ENCODE results near the gene CELSR1. TPM values are rescaled to one million over a fixed set of nuclear protein-coding genes. Genes with fewer than 3 reads are reported as not detected.

The CELSR1 gene
- total RNA-seq, 1 donor from 2014 or later: 27.9 TPM

DNA sequence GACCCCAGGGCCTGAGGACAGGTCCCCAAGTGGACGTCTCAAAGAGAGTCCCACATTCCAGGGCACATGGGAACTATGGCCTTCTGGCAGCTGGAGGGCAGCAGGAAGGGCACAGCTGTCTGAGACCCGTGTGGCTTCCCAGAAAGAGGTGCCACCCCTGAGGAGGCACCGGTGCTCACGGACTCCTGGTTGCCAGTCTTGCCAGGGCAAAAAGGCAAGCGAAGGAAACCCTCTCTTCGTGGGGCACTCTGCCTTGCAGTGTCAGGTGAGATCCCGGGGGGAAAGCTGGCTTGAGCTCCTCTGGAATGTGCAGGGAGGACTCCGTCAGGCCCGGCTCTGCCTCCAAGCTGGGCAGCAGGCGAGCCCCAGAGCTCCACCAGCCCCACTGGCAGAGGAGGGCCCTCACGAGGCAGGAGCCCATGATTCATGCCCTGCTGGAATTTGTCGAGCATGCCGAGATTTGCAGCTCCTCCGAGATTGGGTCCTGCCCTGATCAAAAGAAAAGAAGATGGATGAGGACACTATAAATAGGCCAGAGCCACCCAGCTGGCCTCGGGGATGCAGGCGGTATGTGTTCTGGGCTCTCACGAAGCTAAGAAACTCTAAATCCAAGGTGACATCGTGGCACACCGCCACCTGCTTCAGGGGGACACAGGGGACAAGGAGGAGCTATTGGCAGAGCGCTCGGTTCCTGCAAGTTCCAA lies 9.9 kb upstream of the CELSR1 start:
- no peaks in the 10 kb centered on the region for H3K27me3 Mint-ChIP-seq (ENCODE audit: low read depth)
- peak overlapping the region; percentile 36 for H3K4me3 Mint-ChIP-seq (ENCODE audit: unreplicated experiment)
- TF ChIP-seq, protein P1, sequence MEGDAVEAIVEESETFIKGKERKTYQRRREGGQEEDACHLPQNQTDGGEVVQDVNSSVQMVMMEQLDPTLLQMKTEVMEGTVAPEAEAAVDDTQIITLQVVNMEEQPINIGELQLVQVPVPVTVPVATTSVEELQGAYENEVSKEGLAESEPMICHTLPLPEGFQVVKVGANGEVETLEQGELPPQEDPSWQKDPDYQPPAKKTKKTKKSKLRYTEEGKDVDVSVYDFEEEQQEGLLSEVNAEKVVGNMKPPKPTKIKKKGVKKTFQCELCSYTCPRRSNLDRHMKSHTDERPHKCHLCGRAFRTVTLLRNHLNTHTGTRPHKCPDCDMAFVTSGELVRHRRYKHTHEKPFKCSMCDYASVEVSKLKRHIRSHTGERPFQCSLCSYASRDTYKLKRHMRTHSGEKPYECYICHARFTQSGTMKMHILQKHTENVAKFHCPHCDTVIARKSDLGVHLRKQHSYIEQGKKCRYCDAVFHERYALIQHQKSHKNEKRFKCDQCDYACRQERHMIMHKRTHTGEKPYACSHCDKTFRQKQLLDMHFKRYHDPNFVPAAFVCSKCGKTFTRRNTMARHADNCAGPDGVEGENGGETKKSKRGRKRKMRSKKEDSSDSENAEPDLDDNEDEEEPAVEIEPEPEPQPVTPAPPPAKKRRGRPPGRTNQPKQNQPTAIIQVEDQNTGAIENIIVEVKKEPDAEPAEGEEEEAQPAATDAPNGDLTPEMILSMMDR (IDR thresholded peaks at IDR 0.05): no peak
- DNase-seq (ENCODE audit: low spot score): peak; percentile 93
- peaks cover under 1% of the 10 kb centered on the region for H3K9me3 Mint-ChIP-seq (ENCODE audit: low read depth)
- H3K4me1 Mint-ChIP-seq (ENCODE audit: low read depth): peaks cover 55% of the 10 kb centered on the region
- peak overlapping the region; percentile 99 for H3K27ac Mint-ChIP-seq (ENCODE audit: unreplicated experiment)
- H3K36me3 Mint-ChIP-seq (ENCODE audit: low read depth): peaks cover under 1% of the 10 kb centered on the region

DNA sequence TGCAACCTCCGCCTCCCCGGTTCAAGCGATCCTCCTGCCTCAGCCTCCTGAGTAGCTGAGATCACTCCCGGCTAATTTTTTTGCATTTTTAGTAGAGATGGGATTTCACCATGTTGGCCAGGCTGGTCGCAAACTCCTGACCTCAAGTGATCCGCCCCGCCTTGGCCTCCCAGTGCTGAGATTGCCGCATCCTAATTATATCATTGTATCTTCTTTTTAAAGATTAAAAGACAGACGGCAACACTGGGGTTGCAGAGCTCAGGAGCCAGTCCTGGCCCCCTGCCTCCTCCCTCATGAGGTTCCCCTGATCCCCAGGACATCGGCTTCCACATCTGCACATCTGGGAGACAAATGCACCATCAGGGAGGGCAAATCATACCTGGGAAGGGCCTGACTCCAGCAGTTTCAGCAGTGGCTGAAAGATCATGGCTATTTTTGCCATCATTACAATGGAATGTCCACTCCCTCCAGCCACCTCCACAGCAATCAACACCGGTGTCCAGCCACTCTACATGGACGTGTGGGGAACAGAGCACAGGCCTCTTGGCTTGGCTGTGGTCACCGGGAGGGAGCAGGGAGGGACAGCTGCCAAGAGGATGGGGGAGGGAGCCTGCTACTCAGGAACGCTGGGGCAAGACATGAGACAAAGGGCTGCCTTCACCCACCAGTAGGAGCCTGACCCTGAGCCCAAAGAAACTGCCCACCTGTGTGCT lies 9.2 kb upstream of the CELSR1 start:
- peak overlapping the region; percentile 31 for H3K4me3 Mint-ChIP-seq (ENCODE audit: unreplicated experiment)
- H3K4me1 Mint-ChIP-seq (ENCODE audit: low read depth): peaks cover 62% of the 10 kb centered on the region
- H3K27me3 Mint-ChIP-seq (ENCODE audit: low read depth): no peaks in the 10 kb centered on the region
- no peaks in the 10 kb centered on the region for H3K9me3 Mint-ChIP-seq (ENCODE audit: low read depth)
- peak; percentile 26 for DNase-seq (ENCODE audit: low spot score)
- no peaks in the 10 kb centered on the region for H3K36me3 Mint-ChIP-seq (ENCODE audit: low read depth)
- TF ChIP-seq, protein P1 (IDR thresholded peaks at IDR 0.05): no peak
- peak overlapping the region; percentile 99 for H3K27ac Mint-ChIP-seq (ENCODE audit: unreplicated experiment)

- peak overlapping the region; percentile 80 for H3K27ac Mint-ChIP-seq (ENCODE audit: unreplicated experiment)
- no peaks in the 10 kb centered on the region for H3K27me3 Mint-ChIP-seq (ENCODE audit: low read depth)
- TF ChIP-seq, protein P1 (IDR thresholded peaks at IDR 0.05): no peak
- peaks cover 70% of the 10 kb centered on the region for H3K4me1 Mint-ChIP-seq (ENCODE audit: low read depth)
- H3K4me3 Mint-ChIP-seq (ENCODE audit: unreplicated experiment): no peak overlapping the region
- H3K36me3 Mint-ChIP-seq (ENCODE audit: low read depth): no peaks in the 10 kb centered on the region
- peak; percentile 27 for DNase-seq (ENCODE audit: low spot score)
- H3K9me3 Mint-ChIP-seq (ENCODE audit: low read depth): no peaks in the 10 kb centered on the region
These were observed 7.8 kb upstream of the CELSR1 start for GRCh38 chr22:46545086-46545792.

DNA sequence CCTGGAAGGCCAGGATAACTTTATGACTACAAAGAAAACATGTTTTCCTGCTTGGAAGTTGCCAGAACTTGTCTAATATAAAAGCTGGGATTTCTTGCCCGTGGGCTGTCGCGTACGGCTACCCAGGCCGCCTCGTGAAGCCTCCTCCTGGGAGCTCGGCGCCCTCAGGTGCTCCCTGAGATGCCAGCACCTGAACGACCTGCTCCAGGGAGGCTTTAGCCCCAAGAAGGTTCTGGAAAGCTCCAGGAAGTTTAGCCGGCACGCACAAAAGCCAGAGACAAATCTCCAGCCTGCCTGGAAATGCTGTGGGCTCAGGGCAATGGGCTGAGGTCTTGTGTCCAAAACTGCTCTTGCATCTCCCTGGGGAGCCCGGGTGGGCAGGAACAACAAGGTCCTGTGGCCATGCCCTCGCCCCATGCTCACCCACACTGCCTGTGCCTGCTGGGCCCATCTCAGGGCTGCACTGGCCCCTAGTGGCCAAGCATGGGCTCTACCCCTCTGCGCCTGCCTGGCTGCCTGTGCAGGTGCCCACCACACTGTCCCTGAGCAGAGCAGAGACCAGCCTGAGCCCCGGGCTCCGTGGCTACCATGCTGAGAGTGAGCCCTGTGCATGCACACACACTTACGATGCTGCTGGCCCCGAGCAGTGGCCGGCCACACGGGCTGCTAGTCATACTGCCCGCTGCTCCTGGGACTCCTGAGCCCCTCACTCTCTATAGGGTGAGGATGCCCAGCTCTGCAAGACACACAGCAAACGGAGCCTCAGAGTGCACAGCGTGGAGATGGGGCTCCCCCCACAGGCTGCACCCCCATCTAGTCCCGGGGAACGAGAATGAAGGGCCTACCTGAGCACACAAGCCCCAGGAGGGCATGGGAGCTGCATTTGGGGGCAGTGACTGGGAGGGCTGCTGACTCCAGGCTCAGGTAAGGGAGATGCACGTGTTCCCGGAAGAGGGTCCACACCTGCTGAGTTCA lies 4.9 kb upstream of the CELSR1 start:
- peak overlapping the region; percentile 57 for H3K27ac Mint-ChIP-seq (ENCODE audit: unreplicated experiment)
- TF ChIP-seq, protein P1 (IDR thresholded peaks at IDR 0.05): peak; percentile 97
- H3K4me3 Mint-ChIP-seq (ENCODE audit: unreplicated experiment): no peak overlapping the region
- no peaks in the 10 kb centered on the region for H3K9me3 Mint-ChIP-seq (ENCODE audit: low read depth)
- peak; percentile 95 for DNase-seq (ENCODE audit: low spot score)
- no peaks in the 10 kb centered on the region for H3K36me3 Mint-ChIP-seq (ENCODE audit: low read depth)
- no peaks in the 10 kb centered on the region for H3K27me3 Mint-ChIP-seq (ENCODE audit: low read depth)
- H3K4me1 Mint-ChIP-seq (ENCODE audit: low read depth): peaks cover 62% of the 10 kb centered on the region
